ENCODE data around the gene PLPPR1.

Gene PLPPR1

GRCh38 chr9:101028346-101029314 lies at the start of gene PLPPR1:
PLPPR1 (plus strand) TSS chr9:101028727.
- ATAC-seq (peak; percentile 28), DNase-seq (no peak)
- Mint-ChIP-seq H3K36me3 (ENCODE audit: low read depth) (no peaks in the 10 kb centered on the region), H3K9me3 (no peaks in the 10 kb centered on the region), H3K27ac (no peak within 1 kb of the TSS), H3K4me1 (peaks cover 1% of the 10 kb centered on the region), H3K4me3 (no peak within 1 kb of the TSS), H3K27me3 (peaks cover 39% of the 10 kb centered on the region)

GRCh38 chr9:100989731-100990130 lies 38.8 kb upstream of the PLPPR1 start:
- Mint-ChIP-seq H3K9me3 (no peaks in the 10 kb centered on the region), H3K27me3 (no peaks in the 10 kb centered on the region), H3K4me1 (no peaks in the 10 kb centered on the region), H3K36me3 (ENCODE audit: low read depth) (no peaks in the 10 kb centered on the region), H3K27ac (no peak overlapping the region), H3K4me3 (no peak overlapping the region)
- DNase-seq, result no peak
- no peak for ATAC-seq

- H3K4me1 Mint-ChIP-seq, result no peaks in the 10 kb centered on the region
- H3K36me3 Mint-ChIP-seq (ENCODE audit: low read depth), result no peaks in the 10 kb centered on the region
- H3K27ac Mint-ChIP-seq, result no peak overlapping the region
- no peak overlapping the region for H3K4me3 Mint-ChIP-seq
- ATAC-seq (no peak), DNase-seq (no peak)
- no peaks in the 10 kb centered on the region for H3K9me3 Mint-ChIP-seq
- no peaks in the 10 kb centered on the region for H3K27me3 Mint-ChIP-seq
These were observed 37.7 kb upstream of the PLPPR1 start for GRCh38 chr9:100990605-100991381.

GRCh38 chr9:100992632-100993031 lies 35.9 kb upstream of the PLPPR1 start:
- Mint-ChIP-seq H3K36me3 (ENCODE audit: low read depth) (no peaks in the 10 kb centered on the region), H3K4me1 (no peaks in the 10 kb centered on the region), H3K4me3 (no peak overlapping the region), H3K9me3 (no peaks in the 10 kb centered on the region), H3K27ac (no peak overlapping the region), H3K27me3 (no peaks in the 10 kb centered on the region)
- ATAC-seq, result no peak
- DNase-seq, result no peak

GRCh38 chr9:100999906-101000544 lies 28.5 kb upstream of the PLPPR1 start:
- DNase-seq, result no peak
- Mint-ChIP-seq H3K9me3 (peaks cover 5% of the 10 kb centered on the region), H3K27ac (no peak overlapping the region), H3K27me3 (no peaks in the 10 kb centered on the region), H3K4me3 (no peak overlapping the region), H3K36me3 (ENCODE audit: low read depth) (no peaks in the 10 kb centered on the region), H3K4me1 (no peaks in the 10 kb centered on the region)
- no peak for ATAC-seq

GRCh38 chr9:101005246-101005645 lies 23.3 kb upstream of the PLPPR1 start:
- Mint-ChIP-seq H3K4me1 (no peaks in the 10 kb centered on the region), H3K27me3 (no peaks in the 10 kb centered on the region), H3K36me3 (ENCODE audit: low read depth) (no peaks in the 10 kb centered on the region), H3K27ac (no peak overlapping the region), H3K4me3 (no peak overlapping the region), H3K9me3 (peaks cover 20% of the 10 kb centered on the region)
- DNase-seq, result no peak
- no peak for ATAC-seq

- Mint-ChIP-seq H3K4me3 (no peak overlapping the region), H3K9me3 (no peaks in the 10 kb centered on the region), H3K27me3 (no peaks in the 10 kb centered on the region), H3K27ac (no peak overlapping the region), H3K4me1 (no peaks in the 10 kb centered on the region), H3K36me3 (ENCODE audit: low read depth) (no peaks in the 10 kb centered on the region)
- DNase-seq, result no peak
- ATAC-seq, result no peak
These were observed 14.0 kb upstream of the PLPPR1 start for GRCh38 chr9:101014566-101014965.

GRCh38 chr9:101018467-101018866 lies 10.1 kb upstream of the PLPPR1 start:
- Mint-ChIP-seq H3K27ac (no peak overlapping the region), H3K36me3 (ENCODE audit: low read depth) (no peaks in the 10 kb centered on the region), H3K27me3 (no peaks in the 10 kb centered on the region), H3K4me3 (no peak overlapping the region), H3K4me1 (no peaks in the 10 kb centered on the region), H3K9me3 (no peaks in the 10 kb centered on the region)
- no peak for ATAC-seq
- DNase-seq, result no peak

- Mint-ChIP-seq H3K36me3 (ENCODE audit: low read depth) (no peaks in the 10 kb centered on the region), H3K4me1 (no peaks in the 10 kb centered on the region), H3K27ac (no peak overlapping the region), H3K27me3 (peaks cover 16% of the 10 kb centered on the region), H3K9me3 (no peaks in the 10 kb centered on the region), H3K4me3 (no peak overlapping the region)
- DNase-seq (no peak), ATAC-seq (no peak)
These were observed 5.8 kb upstream of the PLPPR1 start for GRCh38 chr9:101022704-101023103.

- H3K4me3 Mint-ChIP-seq, result no peak overlapping the region
- H3K9me3 Mint-ChIP-seq, result no peaks in the 10 kb centered on the region
- H3K27me3 Mint-ChIP-seq, result peaks cover 36% of the 10 kb centered on the region
- no peak for ATAC-seq
- no peak for DNase-seq
- peaks cover 1% of the 10 kb centered on the region for H3K4me1 Mint-ChIP-seq
- H3K36me3 Mint-ChIP-seq (ENCODE audit: low read depth), result no peaks in the 10 kb centered on the region
- H3K27ac Mint-ChIP-seq, result no peak overlapping the region
These were observed 2.6 kb upstream of the PLPPR1 start for GRCh38 chr9:101025940-101026339.

GRCh38 chr9:101026824-101027223 lies 1.7 kb upstream of the PLPPR1 start:
- H3K4me1 Mint-ChIP-seq, result peaks cover 1% of the 10 kb centered on the region
- H3K27me3 Mint-ChIP-seq, result peaks cover 36% of the 10 kb centered on the region
- no peaks in the 10 kb centered on the region for H3K36me3 Mint-ChIP-seq (ENCODE audit: low read depth)
- DNase-seq (no peak), ATAC-seq (no peak)
- H3K4me3 Mint-ChIP-seq, result no peak overlapping the region
- H3K27ac Mint-ChIP-seq, result no peak overlapping the region
- H3K9me3 Mint-ChIP-seq, result no peaks in the 10 kb centered on the region

GRCh38 chr9:101027236-101027635 lies 1.3 kb upstream of the PLPPR1 start:
- Mint-ChIP-seq H3K27me3 (peaks cover 39% of the 10 kb centered on the region), H3K9me3 (no peaks in the 10 kb centered on the region), H3K36me3 (ENCODE audit: low read depth) (no peaks in the 10 kb centered on the region), H3K4me1 (peaks cover 1% of the 10 kb centered on the region), H3K27ac (no peak overlapping the region), H3K4me3 (no peak overlapping the region)
- ATAC-seq (no peak), DNase-seq (no peak)

GRCh38 chr9:101027733-101028345 lies 688 bp upstream of the PLPPR1 start:
- H3K4me3 Mint-ChIP-seq, result no peak overlapping the region
- H3K27me3 Mint-ChIP-seq, result peaks cover 39% of the 10 kb centered on the region
- ATAC-seq (no peak), DNase-seq (no peak)
- no peak overlapping the region for H3K27ac Mint-ChIP-seq
- peaks cover 1% of the 10 kb centered on the region for H3K4me1 Mint-ChIP-seq
- H3K36me3 Mint-ChIP-seq (ENCODE audit: low read depth), result no peaks in the 10 kb centered on the region
- H3K9me3 Mint-ChIP-seq, result no peaks in the 10 kb centered on the region

- no peak for DNase-seq
- no peak for ATAC-seq
- Mint-ChIP-seq H3K36me3 (ENCODE audit: low read depth) (no peaks in the 10 kb centered on the region), H3K27ac (no peak overlapping the region), H3K4me1 (peaks cover 1% of the 10 kb centered on the region), H3K9me3 (no peaks in the 10 kb centered on the region), H3K27me3 (peaks cover 37% of the 10 kb centered on the region), H3K4me3 (no peak overlapping the region)
These were observed 973 bp downstream of the PLPPR1 start for GRCh38 chr9:101029315-101030085.

All from activated naive CD8-positive, alpha-beta T cell treated with anti-CD3 and anti-CD28 coated beads, Interleukin-2, amount 50 U/mL, for 24 hours (primary cell).